GM18511 (cell line): ENCODE results near the gene EXOC8.

Source experiments
- ATAC-seq: cut with Tn5 transposase; IDR thresholded peaks from one replicate; pipeline ENCODE4 v1.9.1; 2021; ENCODE audit warnings: mild to moderate bottlenecking, moderate library complexity; ENCODE audit not compliant: unreplicated experiment

Gene EXOC8

GRCh38 chr1:231317306-231318014, 20.2 kb downstream of the EXOC8 start:
- ATAC-seq = no peak

DNA sequence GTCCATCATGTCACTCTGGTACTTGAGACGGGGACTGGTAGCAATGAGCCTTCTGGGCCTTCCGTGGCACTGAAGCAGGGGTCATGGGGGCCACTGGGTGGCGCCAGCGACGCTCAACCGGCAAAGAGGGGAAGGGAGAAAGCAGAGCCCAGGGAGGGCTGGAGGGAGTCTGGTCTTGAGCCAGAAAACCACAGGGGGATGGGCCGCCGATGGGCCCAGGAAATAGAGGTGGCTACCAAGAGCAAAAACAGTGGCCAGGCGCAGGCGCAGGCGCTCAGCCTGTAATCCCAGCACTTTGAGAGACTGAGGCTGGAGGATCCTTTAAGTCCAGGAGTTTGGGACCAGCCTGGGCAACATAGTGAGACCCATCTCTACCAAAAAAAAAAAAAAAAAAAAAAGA, 21.8 kb downstream of the EXOC8 start:
- ATAC-seq = peak; percentile 86

- ATAC-seq = no peak
These were observed 24.0 kb downstream of the EXOC8 start for GRCh38 chr1:231313661-231314060.

DNA sequence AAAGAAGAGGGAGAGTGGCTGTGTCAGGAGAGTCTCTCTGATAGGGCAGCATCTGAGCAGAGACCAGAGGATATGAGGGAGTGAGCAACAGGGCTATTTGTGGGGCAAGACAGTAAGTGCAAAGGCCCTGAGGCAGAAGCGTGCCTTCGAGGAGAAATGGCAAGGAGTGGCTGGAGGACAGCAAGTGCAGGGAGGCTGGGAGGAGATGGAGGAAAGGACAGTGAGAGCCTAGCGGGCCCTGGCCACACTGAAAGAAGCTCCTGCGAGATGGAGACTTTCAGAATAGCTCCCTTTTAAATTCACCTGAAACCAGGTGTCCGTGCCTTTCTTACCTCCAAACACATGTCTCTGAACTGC, 25.2 kb downstream of the EXOC8 start:
- no peak for ATAC-seq

- no peak for ATAC-seq
These were observed 25.8 kb downstream of the EXOC8 start for GRCh38 chr1:231311720-231312431.

DNA sequence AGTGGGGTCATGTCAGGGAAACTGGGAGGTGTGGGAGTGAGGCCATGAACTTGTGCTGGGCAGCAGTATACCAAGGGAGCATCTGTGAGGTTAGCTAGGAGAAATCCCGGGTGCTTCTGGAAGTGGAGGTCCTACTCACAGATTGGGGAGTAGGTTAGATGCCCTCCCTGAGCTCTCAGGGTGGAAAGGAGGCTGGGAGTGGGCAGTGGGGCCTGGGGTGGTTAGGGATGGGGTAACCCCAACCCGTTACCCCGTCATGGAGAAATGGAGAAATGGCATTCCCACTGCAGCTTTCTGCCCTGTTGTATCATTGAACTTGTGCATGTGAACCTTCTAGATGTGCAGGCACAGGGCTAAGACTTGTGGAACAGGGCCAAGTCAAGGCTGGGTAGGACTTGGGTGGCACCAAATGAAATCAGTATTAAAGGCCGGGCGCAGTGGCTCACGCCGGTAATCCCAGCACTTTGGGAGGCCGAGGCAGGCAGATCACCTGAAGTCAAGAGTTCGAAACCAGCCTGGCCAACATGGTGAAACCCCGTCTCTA, 27.2 kb downstream of the EXOC8 start:
- ATAC-seq = no peak

- ATAC-seq = no peak
These were observed 35.7 kb downstream of the EXOC8 start for GRCh38 chr1:231301990-231302389.

DNA sequence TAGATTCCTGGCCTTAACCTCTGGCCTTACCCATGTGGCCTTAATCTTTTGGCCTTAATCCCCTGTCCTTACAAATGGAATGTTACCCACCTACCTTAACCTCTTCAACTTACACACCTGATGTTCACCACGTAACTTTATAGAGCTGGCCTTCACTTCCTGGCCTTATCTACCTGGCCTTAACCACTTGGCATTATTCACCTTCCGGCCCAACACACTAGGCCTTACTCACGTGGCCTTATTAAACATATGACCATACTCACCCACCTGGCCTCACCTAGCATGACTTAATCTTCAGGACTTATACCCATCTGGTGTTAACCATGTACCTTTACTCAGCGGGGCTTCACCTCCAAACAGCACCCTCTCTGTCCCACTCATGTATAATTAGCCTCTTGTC, 41.7 kb downstream of the EXOC8 start:
- ATAC-seq = no peak

DNA sequence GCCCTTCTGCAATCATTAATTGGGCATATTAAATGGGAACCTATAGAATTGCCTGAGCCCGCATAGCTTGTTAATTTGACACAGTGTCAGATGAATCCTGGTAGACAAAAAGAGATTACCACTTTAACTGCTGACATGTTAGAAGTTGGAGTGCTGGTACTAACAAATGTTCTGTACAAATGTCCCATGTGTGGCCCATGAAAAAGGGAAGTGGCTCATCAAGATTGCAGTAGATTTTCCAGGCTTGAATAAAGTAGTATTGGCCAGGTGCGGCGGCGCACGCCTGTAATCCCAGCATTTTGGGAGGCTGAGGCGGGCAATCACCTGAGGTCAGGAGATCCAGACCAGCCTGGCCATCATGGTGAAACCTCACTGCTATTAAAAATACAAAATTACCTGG, 51.0 kb downstream of the EXOC8 start:
- no peak for ATAC-seq

GRCh38 chr1:231284441-231284840, 53.2 kb downstream of the EXOC8 start:
- ATAC-seq = no peak
